GM10266 (cell line): Measurements from ENCODE around the gene GNG13.

ENCODE experiments used
- DNase-seq: peaks from one replicate; pipeline ENCODE4 v3.0.0; 2012; ENCODE audit errors: extremely low spot score
- CTCF ChIP-seq: IDR thresholded peaks from 2 replicates; pipeline ENCODE4 v1.5.1; 2012; ENCODE audit warnings: mild to moderate bottlenecking, low read depth; ENCODE audit not compliant: control insufficient read depth, insufficient read depth; ENCODE audit errors: missing control alignments

The GNG13 gene

GRCh38 chr16:830871-831570 lies 30.5 kb upstream of the GNG13 start:
- no peak for DNase-seq
- no peak for TF ChIP-seq CTCF

- no peak for TF ChIP-seq CTCF
- no peak for DNase-seq
Observed at GRCh38 chr16:830107-830870, 29.8 kb upstream of the GNG13 start.

- TF ChIP-seq CTCF: no peak
- DNase-seq: no peak
Observed at GRCh38 chr16:828891-829290, 28.4 kb upstream of the GNG13 start.

GRCh38 chr16:827513-827912 lies 27.0 kb upstream of the GNG13 start:
- TF ChIP-seq CTCF: no peak

GRCh38 chr16:825341-826061 lies 25.0 kb upstream of the GNG13 start:
- TF ChIP-seq CTCF: no peak
- DNase-seq: no peak

More at GRCh38 chr16:827513-827912, 27.0 kb upstream of the GNG13 start:
- DNase-seq: no peak

GRCh38 chr16:824601-825000 lies 24.1 kb upstream of the GNG13 start:
- TF ChIP-seq CTCF: no peak
- DNase-seq: no peak
